Non-pigmented ciliary epithelial cell (primary cell): ENCODE data around the gene DGKG.

Experiments
- DNase-seq: peaks from one replicate; pipeline ENCODE4 v3.0.0-alpha.2; 2010; ENCODE audit warnings: low read depth

DGKG gene

GRCh38 chr3:186361762-186362536 is at the start of gene DGKG:
DGKG (minus strand) TSS chr3:186362234; CDS start chr3:186320459, 41,775 bp downstream.
- DNase-seq, result no peak

GRCh38 chr3:186411089-186411488 is 49.1 kb upstream of the DGKG start:
- DNase-seq, result no peak

DNA sequence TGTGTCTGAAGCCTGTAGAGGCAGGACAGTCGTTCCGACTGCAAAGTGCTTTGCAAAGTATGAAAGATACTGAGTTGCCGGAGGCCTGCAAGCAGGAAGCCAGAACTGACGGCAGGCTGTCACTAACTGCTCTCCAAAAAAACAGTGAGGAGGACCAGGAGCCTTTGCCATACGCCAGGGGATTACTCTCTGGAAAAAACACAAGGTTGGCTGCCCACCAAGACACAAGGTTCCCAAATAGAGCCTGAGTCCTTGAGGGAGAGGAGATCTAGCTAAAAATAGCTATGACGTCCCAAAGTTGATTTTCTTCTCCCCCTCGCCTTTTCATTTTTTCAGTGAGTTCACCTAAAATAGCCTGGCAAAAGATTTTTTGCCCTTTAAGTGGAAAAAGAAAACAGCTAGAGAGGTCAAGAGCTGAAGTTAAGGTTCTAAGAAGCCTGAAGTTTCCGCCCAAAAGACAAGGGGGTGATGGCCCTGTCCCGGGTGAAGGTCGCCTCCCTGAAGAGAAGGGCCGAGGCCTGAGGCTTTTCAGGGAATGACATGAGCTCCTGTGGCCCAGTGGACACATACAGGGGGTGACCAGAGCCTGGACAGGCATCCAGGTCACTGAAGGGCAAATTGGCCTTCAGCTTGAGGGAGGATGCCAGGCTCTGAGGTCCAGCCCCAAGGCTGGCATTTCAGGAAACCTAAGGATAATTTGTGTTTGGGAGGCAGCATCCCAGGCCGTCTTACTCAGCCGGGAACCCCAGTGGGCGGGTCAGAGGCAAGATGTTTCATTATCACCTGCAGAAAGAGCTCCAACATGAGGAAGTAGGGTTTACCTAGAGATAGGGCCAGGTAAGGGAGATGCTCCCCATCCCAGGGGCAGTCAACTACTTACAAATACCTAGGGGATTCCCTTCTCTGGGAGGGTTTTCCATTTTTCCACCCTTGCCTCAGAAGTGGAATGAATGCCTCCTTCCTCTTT is 44.9 kb upstream of the DGKG start:
- DNase-seq, result no peak

GRCh38 chr3:186401556-186401955 is 39.5 kb upstream of the DGKG start:
- DNase-seq, result no peak

- peak; percentile 6 for DNase-seq
Measured at GRCh38 chr3:186400662-186401061, 38.6 kb upstream of the DGKG start.

DNA sequence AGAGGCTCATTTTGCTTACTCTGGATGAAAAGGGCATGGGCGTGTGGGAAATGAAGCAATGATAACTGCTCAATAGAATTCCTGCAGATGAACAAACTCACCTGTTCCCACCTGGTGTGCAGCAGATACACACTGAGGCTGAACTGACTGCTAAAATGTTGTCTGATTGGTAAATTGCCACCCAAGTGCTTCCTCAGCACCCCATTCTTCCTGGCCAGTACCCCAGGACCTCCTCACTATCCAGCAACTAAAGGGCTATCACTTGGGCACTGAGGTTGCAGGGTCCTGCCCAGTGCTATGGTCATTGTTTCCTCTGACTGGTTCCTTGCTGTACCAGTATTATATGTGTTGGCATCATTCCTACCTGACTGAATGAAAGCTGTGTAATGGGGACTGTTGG is 38.0 kb upstream of the DGKG start:
- no peak for DNase-seq

DNA sequence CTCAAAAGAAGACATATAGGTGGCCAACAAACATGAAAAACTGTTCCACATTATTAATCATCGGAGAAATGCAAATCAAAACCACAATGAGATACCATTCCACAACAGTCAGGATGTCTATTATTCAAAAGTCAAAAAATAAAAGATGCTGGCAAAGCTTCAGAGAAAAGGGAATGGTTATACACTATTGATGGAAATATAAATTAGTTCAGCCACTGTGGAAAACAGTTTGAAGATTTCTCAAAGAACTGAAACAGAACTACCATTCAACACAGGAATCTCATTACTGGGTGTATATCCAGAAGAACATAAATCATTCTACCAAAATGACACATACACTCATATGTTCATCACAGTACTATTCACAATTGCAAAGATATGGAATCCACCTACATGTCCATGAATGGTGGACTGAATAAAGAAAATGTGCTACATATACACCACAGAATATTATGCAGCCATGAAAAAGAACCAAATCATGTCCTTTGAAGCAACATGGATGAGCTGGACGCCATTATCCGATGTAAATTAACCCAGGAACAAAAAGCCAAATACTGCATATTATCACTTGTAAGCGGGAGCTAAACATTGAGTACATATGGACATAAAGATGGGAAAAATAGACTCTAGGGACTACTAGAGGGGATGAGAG is 32.7 kb upstream of the DGKG start:
- DNase-seq, result no peak

- no peak for DNase-seq
Measured at GRCh38 chr3:186386883-186387560, 25.0 kb upstream of the DGKG start.

- no peak for DNase-seq
Measured at GRCh38 chr3:186385856-186386602, 24.0 kb upstream of the DGKG start.

GRCh38 chr3:186383026-186383993 is 21.3 kb upstream of the DGKG start:
- no peak for DNase-seq

GRCh38 chr3:186382217-186382885 is 20.3 kb upstream of the DGKG start:
- DNase-seq, result no peak

GRCh38 chr3:186381424-186382216 is 19.6 kb upstream of the DGKG start:
- DNase-seq, result no peak

DNA sequence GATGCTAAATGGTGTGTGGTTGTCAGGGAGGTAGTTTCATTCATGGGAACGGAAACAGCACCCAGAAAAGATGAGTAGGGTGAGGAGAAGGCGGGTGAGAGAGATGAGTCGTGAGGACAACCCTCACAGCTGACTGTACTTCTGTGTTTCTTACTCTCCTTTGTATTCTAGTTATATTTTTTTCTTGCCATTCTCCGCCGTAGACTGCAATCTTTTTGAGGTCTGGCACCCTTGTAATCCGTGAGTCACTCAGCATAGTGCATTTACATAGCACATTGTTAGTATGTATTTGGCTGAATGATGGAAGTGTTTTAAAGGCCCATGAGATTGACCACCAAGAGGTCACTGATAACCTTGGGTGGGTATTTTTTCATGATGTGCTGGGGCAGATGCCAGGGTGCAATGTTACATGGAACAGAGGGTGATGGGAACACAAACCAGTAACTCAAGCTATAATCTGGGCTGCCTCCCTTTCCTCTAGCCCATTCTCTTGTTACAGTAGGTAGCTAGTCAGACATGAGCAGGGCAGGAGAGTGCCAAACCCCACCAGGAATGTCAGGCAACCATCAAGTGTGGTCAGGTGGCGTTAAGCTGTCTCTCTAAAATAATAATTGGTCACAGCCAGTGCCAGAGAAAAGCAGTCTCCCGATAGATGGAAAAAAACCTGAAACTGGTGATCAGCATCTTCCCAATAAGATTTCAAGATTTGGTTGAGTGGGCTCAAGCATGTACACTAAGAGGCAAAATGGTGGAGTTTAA is 18.8 kb upstream of the DGKG start:
- peak; percentile 4 for DNase-seq

DNA sequence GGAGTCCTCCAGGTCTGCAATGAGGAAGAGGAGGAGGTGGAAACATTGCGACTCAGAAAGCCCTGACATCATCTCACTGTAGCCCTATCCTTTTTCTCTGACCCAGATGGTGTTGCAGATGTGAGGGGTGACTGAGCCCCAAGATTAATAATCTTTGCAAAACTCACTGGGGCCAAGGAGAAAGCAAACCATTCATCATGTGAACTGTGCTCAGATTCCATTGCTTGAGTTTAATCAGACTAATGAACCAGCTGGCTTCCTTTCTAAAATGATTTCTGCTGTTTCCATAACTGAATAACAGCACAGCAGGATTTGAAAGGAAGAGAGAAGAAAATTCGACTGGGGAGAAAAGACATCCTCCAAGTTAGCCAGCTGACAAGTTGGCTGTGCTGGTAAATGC is 13.4 kb upstream of the DGKG start:
- no peak for DNase-seq

- DNase-seq, result no peak
Measured at GRCh38 chr3:186374376-186374775, 12.3 kb upstream of the DGKG start.

- DNase-seq, result no peak
Measured at GRCh38 chr3:186369217-186369616, 7.2 kb upstream of the DGKG start.

DNA sequence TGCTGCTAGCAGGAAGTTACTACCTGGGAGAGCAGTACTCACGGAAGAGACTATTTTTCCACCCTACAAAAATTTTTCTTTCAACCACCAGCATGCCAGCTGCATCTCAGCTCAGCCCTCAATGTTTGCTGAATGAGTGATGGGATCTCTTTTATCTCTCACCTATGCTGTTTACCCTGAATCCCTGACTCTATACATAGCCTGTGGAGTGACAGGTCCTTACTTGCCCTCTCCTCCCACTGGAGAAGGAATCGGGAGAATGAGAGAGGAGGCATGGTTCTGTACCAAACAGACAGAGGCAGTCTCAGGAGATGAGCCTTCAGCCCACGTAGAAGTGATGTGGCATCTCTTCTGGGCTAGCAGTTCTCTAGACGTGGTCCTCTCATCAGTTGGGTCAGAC is 6.7 kb upstream of the DGKG start:
- no peak for DNase-seq

DNA sequence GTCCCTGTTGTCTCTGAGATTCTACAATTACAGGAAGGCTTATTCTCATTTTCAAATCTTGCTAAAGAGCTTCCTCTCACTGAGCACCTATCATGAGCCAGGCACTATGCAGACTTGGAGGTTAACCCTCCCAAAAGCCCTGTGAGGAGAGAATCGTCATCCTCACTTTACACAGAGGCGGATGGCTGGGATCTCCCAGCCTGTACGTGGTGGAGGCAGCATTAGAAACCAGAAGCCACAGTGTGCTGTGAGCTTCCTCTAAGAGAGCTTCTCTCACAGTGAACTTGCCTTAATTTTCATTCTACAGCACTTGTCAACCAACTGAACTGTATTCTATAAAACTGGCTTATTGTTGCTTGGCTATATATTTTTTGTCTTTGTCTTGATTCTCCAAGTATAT is 6.1 kb upstream of the DGKG start:
- no peak for DNase-seq
